ENCODE data around the gene ITPA.

Gene ITPA

GRCh38 chr20:3209257-3209945, at the start of gene ITPA:
ITPA (plus strand) TSS chr20:3209498; CDS start chr20:3209552, 54 bp downstream.
- DNase-seq (ENCODE audit: low read depth in 2 of 2): peak; percentile 37 to 59

GRCh38 chr20:3160418-3160817, 48.9 kb upstream of the ITPA start:
- DNase-seq (ENCODE audit: low read depth in 2 of 2): no peak
- no peak for TF ChIP-seq CTCF (IDR thresholded peaks at IDR 0.05; ENCODE audit: low read depth, low read length)
- H3K4me3 ChIP-seq (replicated peaks in 1 of 2; ENCODE audit: low read depth in 2 of 2, low read length in 2 of 2): no peak overlapping the region

More at GRCh38 chr20:3209257-3209945, at the start of gene ITPA:
- TF ChIP-seq CTCF (IDR thresholded peaks at IDR 0.05; ENCODE audit: low read depth, low read length): no peak
- H3K4me3 ChIP-seq (replicated peaks in 1 of 2; ENCODE audit: low read depth in 2 of 2, low read length in 2 of 2): peak within 1 kb of the TSS; percentile 87 to 95

- no peak overlapping the region for H3K4me3 ChIP-seq (replicated peaks in 1 of 2; ENCODE audit: low read depth in 2 of 2, low read length in 2 of 2)
- no peak for DNase-seq (ENCODE audit: low read depth in 2 of 2)
- no peak for TF ChIP-seq CTCF (IDR thresholded peaks at IDR 0.05; ENCODE audit: low read depth, low read length)
These were observed 47.8 kb upstream of the ITPA start for GRCh38 chr20:3161316-3162079.

- no peak overlapping the region for H3K4me3 ChIP-seq (replicated peaks in 1 of 2; ENCODE audit: low read depth in 2 of 2, low read length in 2 of 2)
- DNase-seq (ENCODE audit: low read depth in 2 of 2): no peak
- TF ChIP-seq CTCF (IDR thresholded peaks at IDR 0.05; ENCODE audit: low read depth, low read length): no peak
These were observed 47.2 kb upstream of the ITPA start for GRCh38 chr20:3162080-3162611.

- TF ChIP-seq CTCF (IDR thresholded peaks at IDR 0.05; ENCODE audit: low read depth, low read length): no peak
- no peak overlapping the region for H3K4me3 ChIP-seq (replicated peaks in 1 of 2; ENCODE audit: low read depth in 2 of 2, low read length in 2 of 2)
- no peak for DNase-seq (ENCODE audit: low read depth in 2 of 2)
These were observed 45.9 kb upstream of the ITPA start for GRCh38 chr20:3163099-3164042.

GRCh38 chr20:3164043-3164762, 45.1 kb upstream of the ITPA start:
- TF ChIP-seq CTCF (IDR thresholded peaks at IDR 0.05; ENCODE audit: low read depth, low read length): no peak
- DNase-seq (ENCODE audit: low read depth in 2 of 2): no peak
- no peak overlapping the region for H3K4me3 ChIP-seq (replicated peaks in 1 of 2; ENCODE audit: low read depth in 2 of 2, low read length in 2 of 2)

Measured in cardiac fibroblast (primary cell).